ENCODE results near the gene TTLL1. TPM values are rescaled to one million over a fixed set of nuclear protein-coding genes. Genes with fewer than 3 reads are reported as not detected.

TTLL1 gene
- polyA plus RNA-seq, 3 donors: 4.7 to 6.0 (median 5.6) TPM

DNA sequence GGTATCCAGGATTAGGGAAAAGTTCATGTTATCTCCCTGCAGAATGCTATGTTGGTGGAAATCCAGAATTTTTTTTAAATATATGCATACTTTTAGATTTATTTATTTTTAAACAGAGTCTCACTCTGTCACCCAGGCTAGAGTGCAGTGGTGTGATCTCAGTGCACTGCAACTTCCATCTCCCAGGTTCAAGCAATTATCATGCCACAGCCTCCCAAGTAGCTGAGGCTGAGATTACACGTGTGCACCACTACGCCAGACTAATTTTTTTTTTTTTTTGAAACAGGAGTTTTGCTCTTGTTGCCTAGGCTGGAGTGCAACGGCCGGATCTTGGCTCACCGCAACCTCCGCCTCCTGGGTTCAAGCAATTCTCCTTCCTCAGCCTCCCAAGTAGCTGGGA, 76.8 kb downstream of the TTLL1 start:
- H3K4me2 ChIP-seq (replicated peaks; ENCODE audit: extremely low read depth, low read length, poor library complexity, severe bottlenecking): no peak overlapping the region
- no peak overlapping the region for H3K9ac ChIP-seq (ENCODE audit: insufficient read depth, low read length, poor library complexity, severe bottlenecking)
- no peaks in the 10 kb centered on the region for H3K27me3 ChIP-seq (ENCODE audit: control insufficient read depth in 2 of 2, insufficient read depth in 2 of 2, low read length in 2 of 2)
- DNase-seq: no peak
- WGBS (ENCODE audit: insufficient coverage): no CpG with 5 or more reads among the region's 6 CpGs
- H4K20me1 ChIP-seq (ENCODE audit: insufficient read depth, low read length): peaks cover 71% of the 10 kb centered on the region
- H3K79me2 ChIP-seq (ENCODE audit: insufficient read depth, low read length): peaks cover 73% of the 10 kb centered on the region
- Mint-ChIP-seq H3K4me3 (no peak overlapping the region), H3K4me1 (peaks cover 39% of the 10 kb centered on the region), H3K27ac (peak overlapping the region in 1 of 7 donors; percentile 42), H3K36me3 (peaks cover 4% of the 10 kb centered on the region in 2 donors), H3K9me3 (no peaks in the 10 kb centered on the region), H3K27me3 (ENCODE audit: low read depth in 3 of 3) (peaks cover 0 to 7% (median 0%) of the 10 kb centered on the region in 3 donors)
- no peak overlapping the region for H3K27ac ChIP-seq (ENCODE audit: low read depth in 1 of 2, low read length in 2 of 2)
- TF ChIP-seq, protein P1, sequence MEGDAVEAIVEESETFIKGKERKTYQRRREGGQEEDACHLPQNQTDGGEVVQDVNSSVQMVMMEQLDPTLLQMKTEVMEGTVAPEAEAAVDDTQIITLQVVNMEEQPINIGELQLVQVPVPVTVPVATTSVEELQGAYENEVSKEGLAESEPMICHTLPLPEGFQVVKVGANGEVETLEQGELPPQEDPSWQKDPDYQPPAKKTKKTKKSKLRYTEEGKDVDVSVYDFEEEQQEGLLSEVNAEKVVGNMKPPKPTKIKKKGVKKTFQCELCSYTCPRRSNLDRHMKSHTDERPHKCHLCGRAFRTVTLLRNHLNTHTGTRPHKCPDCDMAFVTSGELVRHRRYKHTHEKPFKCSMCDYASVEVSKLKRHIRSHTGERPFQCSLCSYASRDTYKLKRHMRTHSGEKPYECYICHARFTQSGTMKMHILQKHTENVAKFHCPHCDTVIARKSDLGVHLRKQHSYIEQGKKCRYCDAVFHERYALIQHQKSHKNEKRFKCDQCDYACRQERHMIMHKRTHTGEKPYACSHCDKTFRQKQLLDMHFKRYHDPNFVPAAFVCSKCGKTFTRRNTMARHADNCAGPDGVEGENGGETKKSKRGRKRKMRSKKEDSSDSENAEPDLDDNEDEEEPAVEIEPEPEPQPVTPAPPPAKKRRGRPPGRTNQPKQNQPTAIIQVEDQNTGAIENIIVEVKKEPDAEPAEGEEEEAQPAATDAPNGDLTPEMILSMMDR (IDR thresholded peaks at IDR 0.05): no peak
- no peaks in the 10 kb centered on the region for H3K36me3 ChIP-seq (replicated peaks in 1 of 2; ENCODE audit: control insufficient read depth in 1 of 2, insufficient read depth in 2 of 2, low read length in 2 of 2)
- H3K4me1 ChIP-seq (ENCODE audit: control insufficient read depth in 1 of 2, insufficient read depth in 2 of 2, low read length in 2 of 2): peaks cover 20 to 35% of the 10 kb centered on the region in 2 donors
- H3K4me3 ChIP-seq (replicated peaks in 1 of 3; ENCODE audit: low read depth in 2 of 3, low read length in 3 of 3): no peak overlapping the region
- H2AFZ ChIP-seq (ENCODE audit: insufficient read depth, low read depth, low read length, poor library complexity, severe bottlenecking): no peak overlapping the region
- intact Hi-C loops (cut with micrococcal nuclease): loop anchor here in 1 of 2 donors (5.0 to 10.0 kb wide), 2 partner anchors 35 to 142 kb away; partner anchors contain the start of gene TSPO
- no peaks in the 10 kb centered on the region for H3K9me3 ChIP-seq (replicated peaks in 1 of 2; ENCODE audit: control insufficient read depth in 1 of 2, insufficient read depth in 1 of 2, low read length in 2 of 2)

DNA sequence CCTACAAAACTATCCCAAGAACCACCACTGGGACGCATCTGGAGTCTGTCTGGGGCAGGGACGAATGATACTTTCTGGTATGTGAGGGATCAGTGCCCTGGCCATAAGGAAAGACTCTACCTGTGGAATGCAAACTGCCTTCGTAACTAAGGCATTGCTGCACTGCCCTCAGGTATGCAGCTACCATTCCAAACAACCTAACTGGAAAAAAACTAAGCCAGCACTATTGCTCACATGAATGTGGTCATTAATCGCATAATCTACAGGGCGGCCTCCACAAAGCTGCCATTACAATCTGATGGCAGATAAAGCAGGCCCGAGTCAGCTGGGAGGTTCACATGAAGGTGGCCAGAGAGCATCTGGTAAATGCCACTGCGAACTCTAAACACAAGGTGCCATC, 78.1 kb downstream of the TTLL1 start:
- Histone ChIP-seq H4K20me1 (ENCODE audit: insufficient read depth, low read length) (peaks cover 84% of the 10 kb centered on the region), H3K36me3 (replicated peaks in 1 of 2; ENCODE audit: control insufficient read depth in 1 of 2, insufficient read depth in 2 of 2, low read length in 2 of 2) (no peaks in the 10 kb centered on the region), H3K9me3 (replicated peaks in 1 of 2; ENCODE audit: control insufficient read depth in 1 of 2, insufficient read depth in 1 of 2, low read length in 2 of 2) (no peaks in the 10 kb centered on the region), H3K4me1 (ENCODE audit: control insufficient read depth in 1 of 2, insufficient read depth in 2 of 2, low read length in 2 of 2) (peaks cover 20 to 36% of the 10 kb centered on the region in 2 donors), H2AFZ (ENCODE audit: insufficient read depth, low read depth, low read length, poor library complexity, severe bottlenecking) (no peak overlapping the region), H3K9ac (ENCODE audit: insufficient read depth, low read length, poor library complexity, severe bottlenecking) (no peak overlapping the region), H3K4me3 (replicated peaks in 1 of 3; ENCODE audit: low read depth in 2 of 3, low read length in 3 of 3) (no peak overlapping the region), H3K27ac (ENCODE audit: low read depth in 1 of 2, low read length in 2 of 2) (no peak overlapping the region), H3K27me3 (ENCODE audit: control insufficient read depth in 2 of 2, insufficient read depth in 2 of 2, low read length in 2 of 2) (no peaks in the 10 kb centered on the region), H3K4me2 (replicated peaks; ENCODE audit: extremely low read depth, low read length, poor library complexity, severe bottlenecking) (no peak overlapping the region), H3K79me2 (ENCODE audit: insufficient read depth, low read length) (peaks cover 86% of the 10 kb centered on the region)
- Mint-ChIP-seq H3K4me3 (no peak overlapping the region), H3K36me3 (peaks cover 4% of the 10 kb centered on the region in 2 donors), H3K9me3 (no peaks in the 10 kb centered on the region), H3K4me1 (peaks cover 49% of the 10 kb centered on the region), H3K27ac (no peak overlapping the region), H3K27me3 (ENCODE audit: low read depth in 3 of 3) (peaks cover 0 to under 1% (median 0%) of the 10 kb centered on the region in 3 donors)
- intact Hi-C loops (cut with micrococcal nuclease): loop anchor here in 1 of 2 donors (5.0 to 10.0 kb wide), 2 partner anchors 34 to 144 kb away; partner anchors contain the start of gene TSPO
- no peak for DNase-seq
- TF ChIP-seq, protein P1 (IDR thresholded peaks at IDR 0.05): no peak
- 100% methylated on average over 3 of the region's 7 CpGs for WGBS (ENCODE audit: insufficient coverage)

Measured in CD14-positive monocyte (primary cell).